Keratinocyte (primary cell): ENCODE measurements around the gene LYZL2. TPM values are rescaled to one million over a fixed set of nuclear protein-coding genes. Genes with fewer than 3 reads are reported as not detected.

Experiments used
- DNase-seq: peaks from one replicate; pipeline ENCODE4 v3.0.0-alpha.2; 2011; ENCODE audit warnings: low read depth, missing footprints, low spot score
- FAIRE-seq: peaks from 2 replicates; lab custom pipeline; 2011; peaks lifted over from hg19 to GRCh38; lab: Jason Lieb, UNC
- H2AFZ ChIP-seq: 2 replicates; pipeline ENCODE4 v1.6.0; 2012; ENCODE audit warnings: low read length, control low read depth, inconsistent platforms; ENCODE audit not compliant: control insufficient read depth
- H3K27ac ChIP-seq: 2 replicates; pipeline ENCODE4 v1.5.1; 2011; ENCODE audit warnings: low read length; ENCODE audit not compliant: control insufficient read depth, insufficient read depth
- H3K27me3 ChIP-seq: 3 replicates; pipeline ENCODE4 v1.6.0; 2011; ENCODE audit warnings: low read length; ENCODE audit not compliant: control insufficient read depth, insufficient read depth; ENCODE audit errors: extremely low read depth
- H3K36me3 ChIP-seq, 2 experiments: 2 replicates in 1 of 2; 3 replicates in 1 of 2; pipeline ENCODE4 v1.5.1; 2011; ENCODE audit warnings: low read length in 2 of 2, mild to moderate bottlenecking in 1 of 2; ENCODE audit not compliant: control insufficient read depth in 2 of 2, insufficient read depth in 2 of 2; ENCODE audit errors: extremely low read depth in 1 of 2
- H3K4me1 ChIP-seq: 3 replicates; pipeline ENCODE4 v1.5.1; 2011; ENCODE audit warnings: low read length; ENCODE audit not compliant: control insufficient read depth, insufficient read depth; ENCODE audit errors: extremely low read depth
- H3K4me2 ChIP-seq: 3 replicates; pipeline ENCODE4 v1.6.0; 2011; ENCODE audit warnings: low read depth, low read length; ENCODE audit not compliant: control insufficient read depth, insufficient read depth; ENCODE audit errors: extremely low read depth
- H3K4me3 ChIP-seq, 3 experiments: fragments of 200-600 bp in 1 of 3; sonication (generic) in 1 of 3; 2 replicates in 2 of 3; 3 replicates in 1 of 3; pipeline ENCODE4 v1.5.1; 2011 to 2016; ENCODE audit warnings: low read length in 3 of 3, mild to moderate bottlenecking in 3 of 3, control low read depth in 2 of 3, inconsistent platforms in 1 of 3, low read depth in 1 of 3, mixed read lengths in 1 of 3, mixed run types in 1 of 3, moderate library complexity in 1 of 3; ENCODE audit not compliant: control insufficient read depth in 2 of 3, insufficient read depth in 2 of 3; ENCODE audit errors: extremely low read depth in 1 of 3
- H3K79me2 ChIP-seq: 2 replicates; pipeline ENCODE4 v1.6.0; 2012; ENCODE audit warnings: low read length; ENCODE audit not compliant: control insufficient read depth, insufficient read depth
- H3K9ac ChIP-seq: 3 replicates; pipeline ENCODE4 v1.6.0; 2011; ENCODE audit warnings: low read length; ENCODE audit not compliant: control insufficient read depth, insufficient read depth; ENCODE audit errors: extremely low read depth
- H3K9me1 ChIP-seq: 3 replicates; pipeline ENCODE4 v1.6.0; 2011; ENCODE audit warnings: low read length; ENCODE audit not compliant: control insufficient read depth, insufficient read depth; ENCODE audit errors: extremely low read depth
- H3K9me3 ChIP-seq: 2 replicates; pipeline ENCODE4 v1.5.1; 2012; ENCODE audit warnings: low read depth, low read length; ENCODE audit not compliant: control insufficient read depth
- H4K20me1 ChIP-seq: 3 replicates; pipeline ENCODE4 v1.6.0; 2011; ENCODE audit warnings: low read length; ENCODE audit not compliant: control insufficient read depth, insufficient read depth; ENCODE audit errors: extremely low read depth
- CTCF ChIP-seq, 3 experiments: IDR thresholded peaks in 1 of 3; conservative IDR thresholded peaks in 1 of 3; optimal IDR thresholded peaks in 1 of 3; 2 replicates in 2 of 3; 3 replicates in 1 of 3; pipeline versions ENCODE3 to v1.5.1; 2011; ENCODE audit warnings: low read length in 3 of 3, mild to moderate bottlenecking in 3 of 3, moderate library complexity in 2 of 3, control low read depth in 1 of 3, inconsistent platforms in 1 of 3; ENCODE audit not compliant: insufficient read depth in 2 of 3; ENCODE audit errors: extremely low read depth in 1 of 3
- EZH2 ChIP-seq: IDR thresholded peaks from one replicate; pipeline ENCODE4 v1.6.1; 2012; ENCODE audit warnings: inconsistent platforms, mild to moderate bottlenecking, low read length, moderate library complexity
- dilution Hi-C: fragments of 300-500 bp; cut with MboI; formaldehyde crosslinking; loops from one replicate; pipeline ENCODE4 v1.7.0; 2020; ENCODE audit warnings: low sequenced_read_pairs; ENCODE audit not compliant: extremely low pct_ligation_motif_present
- polyA plus RNA-seq, 5 experiments: library from polyadenylated mRNA; depleted of rRNA in 3 of 5; stranded (reverse) in 3 of 5; stranded (forward) in 1 of 5; unstranded in 1 of 5; fragments of >200 nt; gene quantifications; 1 replicate in 1 of 5; 2 replicates in 3 of 5; 3 replicates in 1 of 5; pipeline versions ENCODE4 v1.2.1 to v1.2.3, GENCODE V29; 2011 to 2012; ENCODE audit warnings: missing spikeins in 2 of 5, low read depth in 1 of 5, low replicate concordance in 1 of 5

LYZL2 gene
- polyA plus RNA-seq, 1 donor (not counting 4 experiments of a cell fraction or from before 2014, with no cell fraction given): not detected

GRCh38 chr10:30574432-30574796, 55.1 kb downstream of the LYZL2 start:
- no peak for FAIRE-seq

GRCh38 chr10:30573721-30574431, 55.7 kb downstream of the LYZL2 start:
- H3K36me3 ChIP-seq: no peaks in the 10 kb centered on the region
- H3K9ac ChIP-seq: no peak overlapping the region

More at GRCh38 chr10:30574432-30574796, 55.1 kb downstream of the LYZL2 start:
- no peaks in the 10 kb centered on the region for H3K9me3 ChIP-seq
- no peaks in the 10 kb centered on the region for H3K27me3 ChIP-seq
- no peak for DNase-seq
- no peaks in the 10 kb centered on the region for H3K79me2 ChIP-seq
- TF ChIP-seq EZH2 (no peak), CTCF (optimal IDR thresholded peaks at IDR 0.05 in 1 of 3, IDR thresholded peaks at IDR 0.05 in 1 of 3, conservative IDR thresholded peaks at IDR 0.05 in 1 of 3; ENCODE audit: extremely low read depth in 1 of 3, insufficient read depth in 2 of 3, low read length in 3 of 3) (no peak)
- H3K4me1 ChIP-seq: no peaks in the 10 kb centered on the region
- no peak overlapping the region for H3K27ac ChIP-seq
- H2AFZ ChIP-seq: no peak overlapping the region
- H3K36me3 ChIP-seq: no peaks in the 10 kb centered on the region
- H3K9me1 ChIP-seq: no peaks in the 10 kb centered on the region
- H3K4me2 ChIP-seq: no peak overlapping the region
- no peaks in the 10 kb centered on the region for H4K20me1 ChIP-seq
- H3K9ac ChIP-seq: no peak overlapping the region
- dilution Hi-C loops: no loop called here
- no peak overlapping the region for H3K4me3 ChIP-seq

More at GRCh38 chr10:30573721-30574431, 55.7 kb downstream of the LYZL2 start:
- Histone ChIP-seq H3K4me1 (no peaks in the 10 kb centered on the region), H2AFZ (no peak overlapping the region), H3K9me1 (no peaks in the 10 kb centered on the region), H3K27ac (no peak overlapping the region), H3K79me2 (no peaks in the 10 kb centered on the region), H3K27me3 (no peaks in the 10 kb centered on the region), H3K9me3 (no peaks in the 10 kb centered on the region), H3K4me3 (no peak overlapping the region), H4K20me1 (no peaks in the 10 kb centered on the region), H3K4me2 (no peak overlapping the region)
- dilution Hi-C loops: no loop called here
- no peak for TF ChIP-seq CTCF (optimal IDR thresholded peaks at IDR 0.05 in 1 of 3, IDR thresholded peaks at IDR 0.05 in 1 of 3, conservative IDR thresholded peaks at IDR 0.05 in 1 of 3; ENCODE audit: extremely low read depth in 1 of 3, insufficient read depth in 2 of 3, low read length in 3 of 3)
- no peak for TF ChIP-seq EZH2
- FAIRE-seq: no peak
- DNase-seq: no peak
